CD4-positive, alpha-beta T cell treated with Interleukin-15 for 1 hour (primary cell): Measurements from ENCODE around the gene CEND1.
A peak's percentile ranks its signal among the peaks of the same experiment; 100 is the strongest.

Experiments used
- DNase-seq: peaks from one replicate; pipeline ENCODE4 v3.0.0-alpha.2; 2020

CEND1 gene

DNA sequence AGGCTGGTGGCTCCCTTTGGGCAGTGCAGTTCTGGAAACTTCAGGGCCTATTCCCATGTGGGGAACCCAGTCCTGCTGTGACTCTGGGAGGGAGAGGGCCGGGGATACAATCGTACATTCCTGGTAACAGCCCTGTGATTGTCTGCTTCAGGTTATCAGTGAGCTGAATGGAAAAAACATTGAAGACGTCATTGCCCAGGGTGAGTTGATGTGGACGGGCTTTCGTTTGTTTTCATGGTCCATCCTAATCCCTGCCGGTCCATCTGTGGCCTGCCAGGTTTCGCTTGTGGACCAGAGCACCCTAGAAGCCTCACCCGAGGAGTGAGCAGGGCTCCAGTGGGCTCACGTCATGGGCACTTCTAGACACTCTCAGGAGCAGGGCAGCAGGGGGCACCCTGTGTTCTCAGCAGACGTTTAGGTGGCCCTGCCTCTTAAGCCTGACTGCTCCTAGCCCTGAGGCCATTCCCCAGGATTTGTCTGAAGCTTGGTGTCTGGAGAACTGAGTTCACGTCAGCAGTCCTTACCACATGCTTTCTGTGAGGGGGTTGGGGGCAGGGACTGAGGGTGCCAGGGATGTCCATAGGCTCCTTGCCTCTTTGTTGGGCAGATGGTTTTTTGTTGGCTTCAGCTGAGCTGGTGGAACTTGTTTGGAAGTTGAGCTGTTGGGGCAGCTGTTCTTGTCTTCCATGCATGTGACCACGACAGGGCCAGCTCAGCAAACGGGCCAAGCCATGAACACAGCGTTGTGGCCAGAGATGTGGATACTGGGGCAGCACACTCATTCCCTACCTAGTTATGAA is 21.8 kb upstream of the CEND1 start:
- DNase-seq = no peak

DNA sequence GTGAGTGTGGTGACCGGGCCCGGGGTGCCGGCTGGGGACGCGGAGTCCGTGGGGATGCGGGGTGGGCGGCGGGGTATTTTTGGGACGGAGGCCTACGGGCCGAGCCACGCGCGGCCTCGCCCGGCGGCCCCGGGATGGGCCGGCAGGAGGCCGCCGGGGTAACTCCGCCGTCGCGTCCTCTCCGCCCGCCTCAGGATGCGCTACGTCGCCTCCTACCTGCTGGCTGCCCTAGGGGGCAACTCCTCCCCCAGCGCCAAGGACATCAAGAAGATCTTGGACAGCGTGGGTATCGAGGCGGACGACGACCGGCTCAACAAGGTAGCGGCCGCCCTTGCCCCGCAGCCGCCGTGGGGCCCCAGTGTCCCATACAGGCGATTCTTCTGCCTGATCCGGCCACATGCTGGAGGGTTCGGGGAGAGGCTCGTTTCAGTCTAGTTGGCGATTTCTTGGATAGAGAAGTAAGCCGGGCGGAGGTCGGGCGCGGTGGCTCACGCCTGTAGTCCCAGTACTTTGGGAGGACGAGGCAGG is 20.2 kb upstream of the CEND1 start:
- DNase-seq = peak; percentile 40

DNA sequence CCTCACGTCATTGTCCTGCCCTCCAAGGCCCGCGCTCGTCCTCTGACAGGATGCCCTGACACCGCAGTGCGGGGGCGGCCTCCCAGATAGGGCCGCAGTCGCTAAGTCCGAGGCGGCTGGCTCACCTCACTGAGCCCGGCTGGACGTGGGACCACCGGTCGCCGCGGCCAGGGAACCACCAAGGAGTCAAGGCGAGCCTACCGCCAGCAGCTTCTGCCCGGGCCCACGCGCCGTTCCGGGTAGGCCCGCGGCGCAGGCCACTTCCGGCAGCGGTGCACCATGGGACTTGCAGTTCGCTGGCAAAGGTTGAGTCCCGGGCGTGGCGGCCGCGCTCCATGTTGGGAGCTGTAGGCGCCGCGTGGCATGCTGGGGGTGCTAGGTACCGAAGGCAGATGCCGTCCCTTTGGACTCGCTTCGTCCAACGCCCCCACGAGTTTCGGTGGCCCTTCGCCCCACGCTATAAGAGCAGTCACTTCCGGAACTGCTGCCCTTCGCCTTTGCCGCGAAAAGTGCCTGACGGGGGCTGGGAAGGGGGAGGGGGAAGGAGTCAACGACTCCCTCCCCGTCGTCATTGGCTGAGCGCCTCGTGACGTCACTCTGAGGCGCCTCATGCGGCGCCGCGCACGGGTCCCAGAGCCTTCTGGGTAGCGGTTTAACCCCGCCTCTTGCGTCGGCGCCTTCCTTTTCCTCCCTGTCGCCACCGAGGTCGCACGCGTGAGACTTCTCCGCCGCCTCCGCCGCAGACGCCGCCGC is 19.6 kb upstream of the CEND1 start, which contains the start of gene RPLP2:
RPLP2 (plus strand) TSS at position 681 of the 753 bp plus-strand sequence. CDS start 268 bp downstream, outside the sequence.
- DNase-seq = peak; percentile 97

DNA sequence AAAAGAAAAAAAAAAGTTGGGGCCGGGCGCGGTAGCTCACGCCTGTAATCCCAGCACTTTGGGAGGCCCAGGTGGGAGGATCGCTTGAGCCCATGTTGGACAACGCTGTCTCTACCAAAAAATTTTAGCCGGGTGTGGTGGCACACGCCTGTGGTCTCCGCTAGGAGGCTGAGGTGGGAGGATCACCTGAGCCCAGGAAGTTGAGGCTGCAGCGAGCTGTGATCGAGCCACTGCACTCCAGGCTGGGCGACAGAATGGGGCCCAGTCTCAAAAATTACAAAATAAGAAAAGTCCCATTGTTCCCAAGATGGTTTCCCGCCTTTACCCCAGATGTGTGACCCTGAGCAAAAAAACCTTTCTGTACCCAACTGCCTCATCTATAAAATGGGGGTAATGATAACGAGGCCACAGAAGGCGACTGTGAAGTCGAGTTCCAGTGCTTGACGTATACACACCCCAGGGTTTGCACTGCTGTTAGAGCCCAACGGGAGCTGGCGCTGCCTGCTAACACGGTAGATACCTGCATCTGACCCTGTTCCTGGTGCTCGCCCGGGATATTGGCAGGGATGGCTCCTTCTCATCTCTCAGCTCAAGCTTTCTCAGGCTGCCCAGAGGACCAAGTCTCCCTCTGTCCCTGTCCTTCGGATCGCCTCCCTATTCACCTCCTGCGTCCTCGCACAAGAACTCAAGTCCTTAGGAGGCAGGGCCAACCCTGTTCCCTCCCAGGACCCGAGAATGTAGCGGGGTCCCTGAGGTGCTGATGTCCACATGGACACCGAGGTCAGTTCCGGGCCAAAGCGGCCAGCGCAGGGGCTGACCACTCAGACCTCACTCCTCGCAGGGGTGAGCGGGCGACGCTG is 18.8 kb upstream of the CEND1 start:
- no peak for DNase-seq

DNA sequence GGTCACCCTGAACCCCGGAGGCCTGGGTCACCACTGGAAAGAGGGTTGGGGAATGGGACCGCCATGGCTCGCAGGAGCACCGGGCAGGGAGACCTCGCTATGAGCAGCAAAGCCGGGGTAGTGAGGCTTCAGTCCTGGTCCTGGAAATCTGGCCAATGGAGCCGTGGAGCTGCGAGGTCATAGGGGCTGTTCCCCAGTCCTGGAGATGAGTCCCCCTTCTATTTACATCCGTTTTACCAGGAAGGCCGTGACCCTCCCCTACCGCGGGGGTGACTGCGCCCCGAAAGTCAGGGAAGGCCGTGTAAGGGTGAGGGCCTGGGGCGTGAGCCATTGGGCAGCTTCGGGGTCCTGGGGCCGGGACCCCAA is 14.7 kb upstream of the CEND1 start:
- DNase-seq = no peak

GRCh38 chr11:803770-804598 is 14.1 kb upstream of the CEND1 start:
- DNase-seq = no peak

- DNase-seq = no peak
These were observed 13.5 kb upstream of the CEND1 start for GRCh38 chr11:803467-803742.

DNA sequence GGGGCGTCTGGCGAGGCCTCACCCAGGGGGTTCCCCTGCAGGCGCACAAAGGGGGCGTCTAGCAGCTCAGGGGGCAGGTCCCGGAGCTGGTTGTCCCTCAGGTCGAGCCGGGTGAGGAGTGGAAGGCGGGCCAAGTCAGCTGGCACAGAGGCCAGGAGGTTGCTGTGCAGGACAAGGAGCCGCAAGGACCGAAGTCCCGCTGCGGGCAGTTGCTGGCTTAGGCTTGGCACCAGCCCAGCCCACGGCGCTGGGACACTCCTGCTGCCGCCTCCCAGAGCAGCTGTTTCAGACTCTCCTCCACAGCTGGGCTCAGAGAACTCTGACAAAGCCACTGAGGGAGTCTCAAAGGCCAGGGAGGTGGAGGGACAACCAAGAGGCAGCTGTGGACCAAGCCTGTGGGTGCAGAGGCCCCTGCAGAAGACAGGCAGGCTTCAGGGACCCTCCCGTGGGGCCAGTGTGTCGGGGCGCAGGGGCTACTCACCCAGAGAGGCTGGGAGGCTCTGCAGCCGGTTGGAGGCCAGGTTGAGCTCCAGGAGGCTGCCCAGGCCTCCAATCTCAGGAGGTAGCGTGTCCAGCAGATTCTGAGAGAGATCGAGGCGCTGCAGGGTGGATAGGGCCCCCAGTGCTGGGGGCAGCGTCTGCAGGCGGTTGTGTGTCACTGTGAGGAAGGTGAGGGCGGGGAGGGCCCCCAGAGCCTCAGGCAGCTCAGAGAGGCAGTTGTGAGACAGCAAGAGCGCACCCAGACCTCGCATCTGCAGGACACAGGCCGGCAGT is 13.0 kb upstream of the CEND1 start:
- no peak for DNase-seq

GRCh38 chr11:802018-802617 is 12.2 kb upstream of the CEND1 start:
- DNase-seq = no peak

DNA sequence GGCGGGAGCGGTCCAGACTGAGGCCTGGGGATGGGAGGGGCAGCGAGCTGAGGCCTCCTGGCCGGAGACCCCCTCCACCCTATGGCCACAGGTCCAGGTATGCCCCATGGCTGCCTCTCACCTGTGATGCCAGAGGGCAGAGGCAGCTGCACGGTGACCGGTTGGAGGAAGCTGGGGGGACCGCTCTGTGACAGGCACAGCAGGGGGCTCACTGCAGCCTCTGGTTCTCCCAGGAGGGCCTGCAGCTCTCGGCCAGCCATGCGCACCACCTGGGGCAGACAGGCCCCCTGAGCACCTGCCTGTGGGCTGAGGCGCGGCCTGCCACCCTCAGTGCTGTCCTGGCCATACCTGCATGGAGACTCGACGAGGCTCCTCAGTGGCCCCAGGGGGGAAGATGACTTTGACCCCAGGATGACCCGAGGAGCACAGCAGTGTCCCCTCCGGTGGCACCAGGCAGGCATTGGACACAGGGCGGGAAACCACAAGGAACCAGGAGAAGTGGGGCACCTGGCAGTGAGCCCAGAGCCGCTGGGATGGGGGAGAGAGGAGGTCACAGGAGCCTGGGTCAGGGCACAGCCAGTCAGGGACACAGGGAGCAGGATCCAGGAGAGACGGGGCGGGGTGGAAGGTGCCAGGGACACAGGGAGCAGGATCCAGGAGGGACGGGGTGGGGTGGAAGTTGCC is 11.3 kb upstream of the CEND1 start:
- DNase-seq = no peak

DNA sequence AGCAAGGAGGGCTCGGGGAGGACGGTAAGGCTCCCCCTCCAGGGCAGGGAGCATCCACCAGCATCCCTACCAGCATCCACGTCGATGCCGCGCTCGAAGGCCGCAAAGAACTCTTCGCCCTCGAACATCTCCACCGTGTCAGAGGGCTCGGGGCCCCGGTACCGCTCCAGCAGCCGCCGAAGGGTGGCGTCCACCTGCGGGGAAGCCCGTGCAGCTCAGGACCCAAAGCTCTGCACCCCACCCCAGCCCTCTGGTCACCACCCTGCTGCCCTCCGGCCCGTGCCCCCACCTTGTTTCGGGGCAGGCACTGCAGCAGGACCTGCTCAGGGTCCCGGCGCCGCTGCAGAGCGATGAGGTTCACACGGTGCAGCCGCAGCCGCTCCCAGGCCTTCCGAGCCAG is 10.6 kb upstream of the CEND1 start:
- no peak for DNase-seq

DNA sequence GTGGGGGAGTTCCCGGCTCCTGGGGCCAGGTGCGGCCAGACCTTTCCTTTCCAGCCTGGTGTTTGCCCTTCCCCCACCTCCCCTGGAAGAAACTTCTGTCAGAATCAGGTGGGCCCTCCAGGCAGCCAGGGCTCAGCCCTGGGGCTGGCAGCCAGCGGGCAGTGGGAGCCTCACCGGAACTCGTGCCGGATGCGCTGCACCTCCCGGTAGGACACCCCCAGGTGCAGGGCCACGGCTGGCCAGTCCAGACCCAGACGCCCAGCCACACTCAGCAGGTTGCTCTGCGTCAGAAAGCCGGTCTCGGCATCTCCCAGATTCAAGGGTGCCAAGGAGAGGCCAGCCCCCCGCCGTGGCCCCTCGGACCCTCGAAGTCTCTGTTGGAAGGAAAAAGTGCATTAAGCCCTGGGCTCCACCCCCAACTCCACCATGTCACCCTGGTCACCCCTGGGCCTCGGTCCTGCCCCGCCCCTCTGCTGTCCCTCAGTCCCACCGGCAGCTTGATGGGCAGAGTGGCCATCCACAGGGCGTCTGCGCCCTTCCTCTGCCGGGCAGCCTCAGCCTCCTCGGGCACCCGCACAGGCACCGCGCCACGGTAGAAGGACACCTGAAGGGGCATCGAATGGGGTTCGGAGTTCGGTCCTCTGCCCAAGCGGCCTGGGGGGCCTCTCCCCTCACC is 9.9 kb upstream of the CEND1 start:
- no peak for DNase-seq

GRCh38 chr11:798093-798713 is 8.3 kb upstream of the CEND1 start, which contains the start of gene SLC25A22:
TSS of gene SLC25A22 (minus strand) at chr11:798281. CDS start at chr11:795006, 3,275 bp downstream.
- peak; percentile 75 for DNase-seq

DNA sequence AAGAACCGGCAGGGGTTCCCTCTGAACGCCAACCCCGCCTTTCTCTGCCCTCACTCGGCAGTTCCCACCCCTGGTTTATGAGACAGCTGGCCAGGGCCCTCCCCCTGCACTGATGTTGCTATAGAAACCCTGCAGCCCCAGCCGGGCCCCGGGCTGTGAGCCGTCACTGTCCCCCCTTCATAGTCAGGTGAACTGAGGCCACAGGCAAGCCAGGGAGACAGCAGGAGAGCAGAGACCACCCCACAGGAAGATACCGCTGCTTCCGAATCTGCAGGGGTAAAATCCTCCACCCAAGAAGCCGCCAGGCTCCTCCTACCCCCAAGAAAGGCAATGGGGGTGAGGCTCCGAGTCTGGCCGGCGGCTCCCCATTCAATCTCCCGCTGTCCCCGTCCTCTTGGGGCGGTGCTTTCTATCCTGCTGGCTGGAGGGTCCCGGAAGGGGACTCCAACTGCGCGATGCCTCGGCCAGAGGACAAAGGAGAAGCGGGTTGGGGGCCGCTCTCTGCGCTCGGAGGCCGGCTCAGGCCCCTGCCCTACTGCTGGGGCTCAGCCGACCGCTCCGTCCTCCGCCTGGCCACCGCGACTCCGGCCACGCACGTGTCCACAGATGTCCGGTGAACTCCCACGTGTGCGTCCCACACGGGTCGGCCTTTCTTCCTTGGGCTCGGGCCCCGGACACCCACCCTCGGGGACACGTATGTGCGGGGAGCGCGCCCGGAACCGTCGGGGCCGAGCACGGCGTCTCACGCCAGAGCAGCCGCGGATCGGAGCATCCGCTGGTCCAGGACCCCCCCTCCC is 7.6 kb upstream of the CEND1 start:
- DNase-seq = peak; percentile 87

DNA sequence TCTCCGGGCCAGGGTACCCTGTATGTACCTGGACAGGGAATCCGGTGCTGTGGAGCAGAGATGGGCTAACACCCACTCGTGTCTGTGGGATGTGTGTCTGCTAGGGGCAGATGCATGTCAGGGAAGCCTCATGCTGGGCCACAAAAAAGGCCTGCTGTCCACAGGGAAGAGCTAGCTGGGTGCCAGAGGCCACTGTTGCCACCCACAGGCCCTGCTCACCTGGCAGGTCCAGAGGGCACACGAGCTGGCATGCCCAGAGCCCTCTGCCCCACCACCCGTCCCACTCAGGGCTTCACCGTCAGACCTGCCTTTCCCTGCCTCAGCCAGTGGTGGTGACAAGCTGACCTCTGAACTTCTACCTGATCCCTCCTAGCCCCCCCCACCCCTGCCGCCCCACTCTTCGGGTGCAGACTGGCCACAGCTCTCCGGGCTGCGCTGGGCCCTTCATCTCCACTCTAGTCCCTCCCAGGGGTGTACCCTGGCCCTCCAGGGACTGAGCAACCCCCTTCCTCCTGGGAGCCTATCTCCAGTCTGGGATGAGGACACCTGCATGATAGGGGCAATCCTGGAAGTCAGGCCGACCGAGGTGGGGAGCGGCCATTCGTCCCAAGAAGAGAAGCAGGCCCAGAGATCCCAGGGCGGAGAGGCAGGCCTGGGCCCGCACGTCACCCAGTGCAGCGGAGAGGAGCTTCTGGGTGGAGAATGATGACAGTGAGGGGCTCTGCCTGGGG is 6.8 kb upstream of the CEND1 start:
- no peak for DNase-seq

DNA sequence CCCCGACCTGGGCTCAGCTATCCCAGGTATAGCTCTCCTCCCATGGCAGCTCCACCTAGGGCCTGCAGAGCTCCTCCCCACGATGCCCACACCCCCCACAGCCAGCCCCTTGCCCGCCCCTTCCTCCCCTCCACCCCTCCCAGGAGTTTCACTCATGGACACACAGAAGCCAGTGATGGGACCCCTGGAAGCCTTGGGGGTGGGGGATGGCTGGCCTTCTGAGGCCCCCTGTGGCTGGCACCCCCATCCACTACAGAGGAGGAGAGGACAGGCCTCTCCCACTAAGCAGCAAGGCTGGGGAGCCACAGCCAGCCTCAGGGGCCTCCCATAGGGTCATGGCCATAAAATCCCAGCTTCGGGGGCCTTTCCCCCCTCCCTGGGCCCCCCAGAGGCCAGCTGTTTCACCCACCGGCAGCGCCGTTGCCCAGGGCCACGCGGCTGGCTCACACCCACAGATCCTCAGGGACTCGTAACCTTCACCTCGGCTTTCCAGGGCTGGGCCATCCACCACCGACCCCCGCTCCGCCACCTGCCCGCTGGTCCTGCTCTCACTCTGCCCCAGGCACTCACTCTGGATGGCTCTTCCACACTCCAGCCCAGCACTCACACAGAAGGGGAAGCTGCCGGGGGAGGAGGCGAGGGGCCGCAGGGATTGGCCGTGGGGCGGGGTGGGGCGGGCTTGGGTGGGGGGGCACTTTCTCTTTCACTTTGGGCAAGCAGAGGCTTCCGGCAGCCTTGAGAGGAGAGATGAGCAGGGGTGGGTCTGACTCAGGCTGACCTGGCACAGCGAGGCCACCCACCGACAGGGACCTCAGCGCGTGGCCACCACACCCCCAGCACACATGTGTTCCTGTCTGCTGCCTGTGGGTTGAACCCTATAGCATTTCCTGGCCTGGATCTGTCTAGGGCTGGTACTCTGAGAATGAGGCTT is 6.0 kb upstream of the CEND1 start:
- DNase-seq = peak; percentile 82
